ENCODE measurements around the gene NOL3. TPM values are rescaled to one million over a fixed set of nuclear protein-coding genes. Genes with fewer than 3 reads are reported as not detected.

NOL3 gene
- total and polyA plus RNA-seq, 2 of the 13 experiments (the other 11 are each of a cell fraction or from before 2014, with no cell fraction given) = 5.7 to 20.5 TPM

DNA sequence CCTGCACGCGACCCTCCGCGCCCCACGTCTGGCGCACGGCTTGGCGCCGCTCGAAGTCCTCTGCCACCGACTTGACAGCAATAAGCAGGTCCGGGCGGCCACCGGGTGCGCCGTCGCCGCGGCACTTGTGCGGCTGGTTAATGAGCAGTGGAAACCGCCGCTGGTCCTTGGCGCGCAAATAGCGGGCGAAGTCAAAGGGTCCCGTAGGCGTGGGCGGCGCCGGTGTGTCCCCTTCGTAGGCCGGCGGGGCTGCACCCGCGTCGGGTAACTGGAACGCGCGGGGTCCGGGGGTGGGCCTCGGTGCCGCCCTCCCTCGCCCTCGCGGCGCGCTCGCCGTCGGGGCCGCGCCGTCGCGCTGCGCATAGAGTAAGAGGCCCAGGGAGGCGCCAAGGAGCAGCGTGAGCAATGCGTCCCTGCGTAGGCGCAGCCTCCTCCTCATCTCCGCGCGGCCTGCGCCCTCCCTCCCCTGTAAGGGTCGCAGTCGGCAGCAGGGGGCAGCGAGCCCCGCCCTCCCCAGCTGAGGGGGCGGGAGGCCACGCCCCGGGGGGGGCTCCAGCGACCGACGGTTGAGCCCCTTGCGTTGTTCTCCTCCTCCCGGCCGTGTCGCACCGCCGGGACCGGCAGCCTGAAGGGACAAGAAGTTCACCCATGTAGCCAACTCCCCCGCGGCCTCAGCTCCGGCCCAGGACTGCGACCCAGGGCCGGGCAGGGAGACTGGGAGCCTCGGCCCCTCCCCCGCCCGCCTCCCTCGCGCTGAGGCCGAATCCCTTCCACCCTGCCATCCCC lies 20.1 kb upstream of the NOL3 start (continued):
- TF ChIP-seq HCFC1 (IDR thresholded peaks at IDR 0.05; ENCODE audit: low read depth, low read length) (no peak), ZNF382 (CRISPR knock-in tag; IDR thresholded peaks at IDR 0.05; ENCODE audit: borderline replicate concordance) (no peak), CREM (IDR thresholded peaks at IDR 0.05) (no peak), CREM (CRISPR knock-in tag; IDR thresholded peaks at IDR 0.05) (no peak), ZNF660 (CRISPR knock-in tag; IDR thresholded peaks at IDR 0.05; ENCODE audit: borderline replicate concordance, low read depth) (no peak), TOE1 (CRISPR knock-in tag; IDR thresholded peaks at IDR 0.05) (no peak), ZMYM4 (CRISPR knock-in tag; IDR thresholded peaks at IDR 0.05) (0 out of 2 replicates have a peak, but pooled peaks have one; percentile 19), MTF1 (CRISPR knock-in tag; IDR thresholded peaks at IDR 0.05) (no peak; the same call in 1 of the 2 replicates), ZNF432 (CRISPR knock-in tag; IDR thresholded peaks at IDR 0.05; ENCODE audit: borderline replicate concordance) (no peak), ZSCAN12 (CRISPR knock-in tag; IDR thresholded peaks at IDR 0.05) (no peak), ZNF83 (CRISPR knock-in tag; IDR thresholded peaks at IDR 0.05; ENCODE audit: borderline replicate concordance) (no peak), RARA (CRISPR knock-in tag; IDR thresholded peaks at IDR 0.05) (no peak), ZNF446 (CRISPR knock-in tag; IDR thresholded peaks at IDR 0.05) (peak; percentile 71; the same call in 1 of the 2 replicates), RBM22 (optimal IDR thresholded peaks at IDR 0.05; ENCODE audit: low read length) (peak; percentile 61)
- TF ChIP-seq, protein P1, sequence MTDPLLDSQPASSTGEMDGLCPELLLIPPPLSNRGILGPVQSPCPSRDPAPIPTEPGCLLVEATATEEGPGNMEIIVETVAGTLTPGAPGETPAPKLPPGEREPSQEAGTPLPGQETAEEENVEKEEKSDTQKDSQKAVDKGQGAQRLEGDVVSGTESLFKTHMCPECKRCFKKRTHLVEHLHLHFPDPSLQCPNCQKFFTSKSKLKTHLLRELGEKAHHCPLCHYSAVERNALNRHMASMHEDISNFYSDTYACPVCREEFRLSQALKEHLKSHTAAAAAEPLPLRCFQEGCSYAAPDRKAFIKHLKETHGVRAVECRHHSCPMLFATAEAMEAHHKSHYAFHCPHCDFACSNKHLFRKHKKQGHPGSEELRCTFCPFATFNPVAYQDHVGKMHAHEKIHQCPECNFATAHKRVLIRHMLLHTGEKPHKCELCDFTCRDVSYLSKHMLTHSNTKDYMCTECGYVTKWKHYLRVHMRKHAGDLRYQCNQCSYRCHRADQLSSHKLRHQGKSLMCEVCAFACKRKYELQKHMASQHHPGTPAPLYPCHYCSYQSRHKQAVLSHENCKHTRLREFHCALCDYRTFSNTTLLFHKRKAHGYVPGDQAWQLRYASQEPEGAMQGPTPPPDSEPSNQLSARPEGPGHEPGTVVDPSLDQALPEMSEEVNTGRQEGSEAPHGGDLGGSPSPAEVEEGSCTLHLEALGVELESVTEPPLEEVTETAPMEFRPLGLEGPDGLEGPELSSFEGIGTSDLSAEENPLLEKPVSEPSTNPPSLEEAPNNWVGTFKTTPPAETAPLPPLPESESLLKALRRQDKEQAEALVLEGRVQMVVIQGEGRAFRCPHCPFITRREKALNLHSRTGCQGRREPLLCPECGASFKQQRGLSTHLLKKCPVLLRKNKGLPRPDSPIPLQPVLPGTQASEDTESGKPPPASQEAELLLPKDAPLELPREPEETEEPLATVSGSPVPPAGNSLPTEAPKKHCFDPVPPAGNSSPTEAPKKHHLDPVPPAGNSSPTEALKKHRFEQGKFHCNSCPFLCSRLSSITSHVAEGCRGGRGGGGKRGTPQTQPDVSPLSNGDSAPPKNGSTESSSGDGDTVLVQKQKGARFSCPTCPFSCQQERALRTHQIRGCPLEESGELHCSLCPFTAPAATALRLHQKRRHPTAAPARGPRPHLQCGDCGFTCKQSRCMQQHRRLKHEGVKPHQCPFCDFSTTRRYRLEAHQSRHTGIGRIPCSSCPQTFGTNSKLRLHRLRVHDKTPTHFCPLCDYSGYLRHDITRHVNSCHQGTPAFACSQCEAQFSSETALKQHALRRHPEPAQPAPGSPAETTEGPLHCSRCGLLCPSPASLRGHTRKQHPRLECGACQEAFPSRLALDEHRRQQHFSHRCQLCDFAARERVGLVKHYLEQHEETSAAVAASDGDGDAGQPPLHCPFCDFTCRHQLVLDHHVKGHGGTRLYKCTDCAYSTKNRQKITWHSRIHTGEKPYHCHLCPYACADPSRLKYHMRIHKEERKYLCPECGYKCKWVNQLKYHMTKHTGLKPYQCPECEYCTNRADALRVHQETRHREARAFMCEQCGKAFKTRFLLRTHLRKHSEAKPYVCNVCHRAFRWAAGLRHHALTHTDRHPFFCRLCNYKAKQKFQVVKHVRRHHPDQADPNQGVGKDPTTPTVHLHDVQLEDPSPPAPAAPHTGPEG (CRISPR knock-in tag; IDR thresholded peaks at IDR 0.05) = no peak
- TF ChIP-seq, protein P2, sequence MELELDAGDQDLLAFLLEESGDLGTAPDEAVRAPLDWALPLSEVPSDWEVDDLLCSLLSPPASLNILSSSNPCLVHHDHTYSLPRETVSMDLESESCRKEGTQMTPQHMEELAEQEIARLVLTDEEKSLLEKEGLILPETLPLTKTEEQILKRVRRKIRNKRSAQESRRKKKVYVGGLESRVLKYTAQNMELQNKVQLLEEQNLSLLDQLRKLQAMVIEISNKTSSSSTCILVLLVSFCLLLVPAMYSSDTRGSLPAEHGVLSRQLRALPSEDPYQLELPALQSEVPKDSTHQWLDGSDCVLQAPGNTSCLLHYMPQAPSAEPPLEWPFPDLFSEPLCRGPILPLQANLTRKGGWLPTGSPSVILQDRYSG (CRISPR knock-in tag; IDR thresholded peaks at IDR 0.05) = no peak
- TF ChIP-seq, protein P3, sequence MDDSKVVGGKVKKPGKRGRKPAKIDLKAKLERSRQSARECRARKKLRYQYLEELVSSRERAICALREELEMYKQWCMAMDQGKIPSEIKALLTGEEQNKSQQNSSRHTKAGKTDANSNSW (CRISPR knock-in tag; IDR thresholded peaks at IDR 0.05; ENCODE audit: borderline replicate concordance) = 0 out of 2 replicates have a peak, but pooled peaks have one; percentile 44
- TF ChIP-seq, protein P4, sequence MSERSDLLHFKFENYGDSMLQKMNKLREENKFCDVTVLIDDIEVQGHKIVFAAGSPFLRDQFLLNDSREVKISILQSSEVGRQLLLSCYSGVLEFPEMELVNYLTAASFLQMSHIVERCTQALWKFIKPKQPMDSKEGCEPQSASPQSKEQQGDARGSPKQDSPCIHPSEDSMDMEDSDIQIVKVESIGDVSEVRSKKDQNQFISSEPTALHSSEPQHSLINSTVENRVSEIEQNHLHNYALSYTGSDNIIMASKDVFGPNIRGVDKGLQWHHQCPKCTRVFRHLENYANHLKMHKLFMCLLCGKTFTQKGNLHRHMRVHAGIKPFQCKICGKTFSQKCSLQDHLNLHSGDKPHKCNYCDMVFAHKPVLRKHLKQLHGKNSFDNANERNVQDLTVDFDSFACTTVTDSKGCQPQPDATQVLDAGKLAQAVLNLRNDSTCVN (CRISPR knock-in tag; IDR thresholded peaks at IDR 0.05; ENCODE audit: borderline replicate concordance) = no peak
- TF ChIP-seq, protein P5, sequence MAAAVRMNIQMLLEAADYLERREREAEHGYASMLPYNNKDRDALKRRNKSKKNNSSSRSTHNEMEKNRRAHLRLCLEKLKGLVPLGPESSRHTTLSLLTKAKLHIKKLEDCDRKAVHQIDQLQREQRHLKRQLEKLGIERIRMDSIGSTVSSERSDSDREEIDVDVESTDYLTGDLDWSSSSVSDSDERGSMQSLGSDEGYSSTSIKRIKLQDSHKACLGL (CRISPR knock-in tag; IDR thresholded peaks at IDR 0.05) = no peak
- TF ChIP-seq, protein P6, sequence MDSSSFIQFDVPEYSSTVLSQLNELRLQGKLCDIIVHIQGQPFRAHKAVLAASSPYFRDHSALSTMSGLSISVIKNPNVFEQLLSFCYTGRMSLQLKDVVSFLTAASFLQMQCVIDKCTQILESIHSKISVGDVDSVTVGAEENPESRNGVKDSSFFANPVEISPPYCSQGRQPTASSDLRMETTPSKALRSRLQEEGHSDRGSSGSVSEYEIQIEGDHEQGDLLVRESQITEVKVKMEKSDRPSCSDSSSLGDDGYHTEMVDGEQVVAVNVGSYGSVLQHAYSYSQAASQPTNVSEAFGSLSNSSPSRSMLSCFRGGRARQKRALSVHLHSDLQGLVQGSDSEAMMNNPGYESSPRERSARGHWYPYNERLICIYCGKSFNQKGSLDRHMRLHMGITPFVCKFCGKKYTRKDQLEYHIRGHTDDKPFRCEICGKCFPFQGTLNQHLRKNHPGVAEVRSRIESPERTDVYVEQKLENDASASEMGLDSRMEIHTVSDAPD (CRISPR knock-in tag; IDR thresholded peaks at IDR 0.05) = no peak
